Measurements from ENCODE around the gene MACROD2. TPM values are rescaled to one million over a fixed set of nuclear protein-coding genes. Genes with fewer than 3 reads are reported as not detected.

The MACROD2 gene
- total RNA-seq, 4 donors from 2014 or later = 8.7 to 17.8 (median 10.8) TPM

- Histone ChIP-seq H3K27ac (no peak overlapping the region), H3K9me3 (no peaks in the 10 kb centered on the region), H3K4me3 (replicated peaks in 1 of 3) (no peak overlapping the region), H3K36me3 (no peaks in the 10 kb centered on the region), H3K27me3 (no peaks in the 10 kb centered on the region), H3K4me1 (no peaks in the 10 kb centered on the region)
- no peak for DNase-seq
- TF ChIP-seq, protein P1, sequence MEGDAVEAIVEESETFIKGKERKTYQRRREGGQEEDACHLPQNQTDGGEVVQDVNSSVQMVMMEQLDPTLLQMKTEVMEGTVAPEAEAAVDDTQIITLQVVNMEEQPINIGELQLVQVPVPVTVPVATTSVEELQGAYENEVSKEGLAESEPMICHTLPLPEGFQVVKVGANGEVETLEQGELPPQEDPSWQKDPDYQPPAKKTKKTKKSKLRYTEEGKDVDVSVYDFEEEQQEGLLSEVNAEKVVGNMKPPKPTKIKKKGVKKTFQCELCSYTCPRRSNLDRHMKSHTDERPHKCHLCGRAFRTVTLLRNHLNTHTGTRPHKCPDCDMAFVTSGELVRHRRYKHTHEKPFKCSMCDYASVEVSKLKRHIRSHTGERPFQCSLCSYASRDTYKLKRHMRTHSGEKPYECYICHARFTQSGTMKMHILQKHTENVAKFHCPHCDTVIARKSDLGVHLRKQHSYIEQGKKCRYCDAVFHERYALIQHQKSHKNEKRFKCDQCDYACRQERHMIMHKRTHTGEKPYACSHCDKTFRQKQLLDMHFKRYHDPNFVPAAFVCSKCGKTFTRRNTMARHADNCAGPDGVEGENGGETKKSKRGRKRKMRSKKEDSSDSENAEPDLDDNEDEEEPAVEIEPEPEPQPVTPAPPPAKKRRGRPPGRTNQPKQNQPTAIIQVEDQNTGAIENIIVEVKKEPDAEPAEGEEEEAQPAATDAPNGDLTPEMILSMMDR (IDR thresholded peaks at IDR 0.05) = no peak
- no peak for TF ChIP-seq POLR2A (IDR thresholded peaks at IDR 0.05)
- intact Hi-C loops (cut with DNase I) = no loop called here
- 86 to 94% methylated on average over 5 of the region's 5 CpGs for WGBS, 2 donors
Measured at GRCh38 chr20:15866916-15867730, 1871.8 kb downstream of the MACROD2 start.

DNA sequence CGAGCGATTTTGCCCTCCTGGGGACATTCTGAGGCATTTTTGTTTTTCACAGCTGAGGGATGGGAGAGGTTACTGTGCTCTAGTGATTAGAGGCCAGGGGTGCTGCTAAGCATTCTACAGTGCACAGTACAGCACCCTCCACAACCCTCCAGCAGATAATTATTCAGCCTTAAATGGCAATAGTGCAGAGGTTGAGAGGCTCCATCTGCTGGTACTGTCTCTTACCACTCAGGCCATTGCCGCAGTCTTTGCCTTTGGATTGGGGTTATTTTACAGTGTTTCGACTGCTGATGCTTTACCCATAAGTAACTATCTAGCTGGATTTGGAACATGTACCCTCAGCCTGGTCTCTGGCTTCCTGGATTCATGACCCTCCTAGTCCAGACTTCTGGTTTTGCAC, 1872.6 kb downstream of the MACROD2 start:
- H3K4me3 ChIP-seq (replicated peaks in 1 of 3) = no peak overlapping the region
- TF ChIP-seq, protein P1 (IDR thresholded peaks at IDR 0.05) = no peak
- TF ChIP-seq POLR2A (IDR thresholded peaks at IDR 0.05) = no peak
- no peaks in the 10 kb centered on the region for H3K36me3 ChIP-seq
- H3K27ac ChIP-seq = no peak overlapping the region
- H3K4me1 ChIP-seq = no peaks in the 10 kb centered on the region
- H3K27me3 ChIP-seq = no peaks in the 10 kb centered on the region
- DNase-seq = no peak
- WGBS, 2 donors = 93 to 96% methylated on average over 4 of the region's 4 CpGs
- no peaks in the 10 kb centered on the region for H3K9me3 ChIP-seq
- intact Hi-C loops (cut with DNase I) = no loop called here

- DNase-seq = peak; percentile 16 to 32
- TF ChIP-seq POLR2A (IDR thresholded peaks at IDR 0.05) = no peak
- TF ChIP-seq, protein P1 (IDR thresholded peaks at IDR 0.05) = no peak
- Histone ChIP-seq H3K4me1 (no peaks in the 10 kb centered on the region), H3K9me3 (no peaks in the 10 kb centered on the region), H3K27me3 (no peaks in the 10 kb centered on the region), H3K27ac (no peak overlapping the region), H3K36me3 (no peaks in the 10 kb centered on the region), H3K4me3 (replicated peaks in 1 of 3) (no peak overlapping the region)
- 43 to 48% methylated on average over 3 of the region's 3 CpGs for whole genome bisulfite sequencing, 2 donors
- intact Hi-C loops (cut with DNase I) = no loop called here
Measured at GRCh38 chr20:15875446-15875845, 1880.1 kb downstream of the MACROD2 start.

- Histone ChIP-seq H3K4me1 (no peaks in the 10 kb centered on the region), H3K9me3 (no peaks in the 10 kb centered on the region), H3K27ac (no peak overlapping the region), H3K4me3 (replicated peaks in 1 of 3) (no peak overlapping the region), H3K36me3 (no peaks in the 10 kb centered on the region), H3K27me3 (no peaks in the 10 kb centered on the region)
- TF ChIP-seq POLR2A (IDR thresholded peaks at IDR 0.05) = no peak
- TF ChIP-seq, protein P1 (IDR thresholded peaks at IDR 0.05) = no peak
- intact Hi-C loops (cut with DNase I) = no loop called here
- DNase-seq = no peak
- WGBS, 2 donors = 88 to 96% methylated on average over 4 of the region's 4 CpGs
Measured at GRCh38 chr20:15882553-15882952, 1887.2 kb downstream of the MACROD2 start.

GRCh38 chr20:15886250-15886649, 1890.9 kb downstream of the MACROD2 start:
- no peaks in the 10 kb centered on the region for H3K36me3 ChIP-seq
- no peak for DNase-seq
- intact Hi-C loops (cut with DNase I) = no loop called here
- H3K27me3 ChIP-seq = no peaks in the 10 kb centered on the region
- H3K4me1 ChIP-seq = peaks cover 0 to 22% of the 10 kb centered on the region in 2 donors
- no peak for TF ChIP-seq POLR2A (IDR thresholded peaks at IDR 0.05)
- TF ChIP-seq, protein P1 (IDR thresholded peaks at IDR 0.05) = no peak
- H3K9me3 ChIP-seq = no peaks in the 10 kb centered on the region
- no peak overlapping the region for H3K27ac ChIP-seq
- WGBS, 2 donors = 83 to 89% methylated on average over 2 of the region's 2 CpGs
- no peak overlapping the region for H3K4me3 ChIP-seq (replicated peaks in 1 of 3)
